ENCODE measurements around the gene RIPPLY3.
A peak's percentile ranks its signal among the peaks of the same experiment; 100 is the strongest.
"Not testable (repeated sequence)": the region's sequence is repeated elsewhere in the genome, so short reads cannot be mapped to it uniquely, and the experiment has no call there.

Gene RIPPLY3

GRCh38 chr21:36990508-36991205, 15.8 kb upstream of the RIPPLY3 start:
- H3K4me3 ChIP-seq (replicated peaks; ENCODE audit: low read depth, low read length) = peak overlapping the region; percentile 46
- no peak for DNase-seq (ENCODE audit: extremely low read depth, low read depth)
- TF ChIP-seq, protein P1, sequence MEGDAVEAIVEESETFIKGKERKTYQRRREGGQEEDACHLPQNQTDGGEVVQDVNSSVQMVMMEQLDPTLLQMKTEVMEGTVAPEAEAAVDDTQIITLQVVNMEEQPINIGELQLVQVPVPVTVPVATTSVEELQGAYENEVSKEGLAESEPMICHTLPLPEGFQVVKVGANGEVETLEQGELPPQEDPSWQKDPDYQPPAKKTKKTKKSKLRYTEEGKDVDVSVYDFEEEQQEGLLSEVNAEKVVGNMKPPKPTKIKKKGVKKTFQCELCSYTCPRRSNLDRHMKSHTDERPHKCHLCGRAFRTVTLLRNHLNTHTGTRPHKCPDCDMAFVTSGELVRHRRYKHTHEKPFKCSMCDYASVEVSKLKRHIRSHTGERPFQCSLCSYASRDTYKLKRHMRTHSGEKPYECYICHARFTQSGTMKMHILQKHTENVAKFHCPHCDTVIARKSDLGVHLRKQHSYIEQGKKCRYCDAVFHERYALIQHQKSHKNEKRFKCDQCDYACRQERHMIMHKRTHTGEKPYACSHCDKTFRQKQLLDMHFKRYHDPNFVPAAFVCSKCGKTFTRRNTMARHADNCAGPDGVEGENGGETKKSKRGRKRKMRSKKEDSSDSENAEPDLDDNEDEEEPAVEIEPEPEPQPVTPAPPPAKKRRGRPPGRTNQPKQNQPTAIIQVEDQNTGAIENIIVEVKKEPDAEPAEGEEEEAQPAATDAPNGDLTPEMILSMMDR (IDR thresholded peaks at IDR 0.05; ENCODE audit: low read depth, low read length, missing control alignments) = no peak

DNA sequence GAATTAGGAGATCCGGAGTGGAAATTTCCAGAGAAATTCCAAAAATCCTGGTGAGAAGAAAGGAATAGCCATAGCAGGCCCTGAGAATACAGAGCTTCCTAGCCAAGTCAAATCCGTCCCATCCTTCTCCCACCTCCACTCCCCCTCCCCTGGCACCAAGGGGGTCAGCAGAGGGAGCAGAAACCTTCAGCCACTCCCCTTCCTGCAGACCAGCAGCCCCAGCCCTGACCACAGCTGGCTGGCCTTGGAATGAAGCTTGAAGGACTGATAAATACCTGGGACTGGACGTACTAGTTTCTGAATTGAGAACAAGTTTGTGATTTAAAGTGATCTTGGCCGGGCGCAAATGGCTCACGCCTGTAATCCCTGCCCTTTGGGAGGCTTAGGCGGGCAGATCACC, 13.8 kb upstream of the RIPPLY3 start:
- TF ChIP-seq, protein P1 (IDR thresholded peaks at IDR 0.05; ENCODE audit: low read depth, low read length, missing control alignments) = no peak
- no peak overlapping the region for H3K4me3 ChIP-seq (replicated peaks; ENCODE audit: low read depth, low read length)
- DNase-seq (ENCODE audit: extremely low read depth, low read depth) = no peak

GRCh38 chr21:36994501-36995158, 11.9 kb upstream of the RIPPLY3 start:
- DNase-seq (ENCODE audit: extremely low read depth, low read depth) = no peak
- no peak overlapping the region for H3K4me3 ChIP-seq (replicated peaks; ENCODE audit: low read depth, low read length)
- TF ChIP-seq, protein P1 (IDR thresholded peaks at IDR 0.05; ENCODE audit: low read depth, low read length, missing control alignments) = no peak

DNA sequence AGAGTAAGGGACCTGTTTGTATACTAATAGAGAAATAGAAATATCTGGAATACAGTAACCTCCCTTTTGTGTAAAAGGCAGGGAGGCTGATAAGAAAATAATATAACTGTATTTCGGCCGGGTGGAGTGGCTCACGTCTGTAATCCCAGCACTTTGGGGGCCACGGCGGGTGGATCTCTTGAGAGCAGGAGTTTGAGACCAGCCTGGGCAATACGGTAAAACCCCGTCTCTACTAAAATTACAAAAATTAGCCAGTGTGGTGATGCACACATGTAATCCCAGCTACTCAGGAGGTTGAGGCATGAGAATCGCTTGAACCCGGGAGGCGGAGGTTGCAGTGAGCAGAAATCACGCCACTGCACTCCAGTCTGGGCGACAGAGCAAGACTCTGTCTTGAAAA, 11.2 kb upstream of the RIPPLY3 start:
- H3K4me3 ChIP-seq (replicated peaks; ENCODE audit: low read depth, low read length); DNase-seq (ENCODE audit: extremely low read depth, low read depth): not testable (repeated sequence)

DNA sequence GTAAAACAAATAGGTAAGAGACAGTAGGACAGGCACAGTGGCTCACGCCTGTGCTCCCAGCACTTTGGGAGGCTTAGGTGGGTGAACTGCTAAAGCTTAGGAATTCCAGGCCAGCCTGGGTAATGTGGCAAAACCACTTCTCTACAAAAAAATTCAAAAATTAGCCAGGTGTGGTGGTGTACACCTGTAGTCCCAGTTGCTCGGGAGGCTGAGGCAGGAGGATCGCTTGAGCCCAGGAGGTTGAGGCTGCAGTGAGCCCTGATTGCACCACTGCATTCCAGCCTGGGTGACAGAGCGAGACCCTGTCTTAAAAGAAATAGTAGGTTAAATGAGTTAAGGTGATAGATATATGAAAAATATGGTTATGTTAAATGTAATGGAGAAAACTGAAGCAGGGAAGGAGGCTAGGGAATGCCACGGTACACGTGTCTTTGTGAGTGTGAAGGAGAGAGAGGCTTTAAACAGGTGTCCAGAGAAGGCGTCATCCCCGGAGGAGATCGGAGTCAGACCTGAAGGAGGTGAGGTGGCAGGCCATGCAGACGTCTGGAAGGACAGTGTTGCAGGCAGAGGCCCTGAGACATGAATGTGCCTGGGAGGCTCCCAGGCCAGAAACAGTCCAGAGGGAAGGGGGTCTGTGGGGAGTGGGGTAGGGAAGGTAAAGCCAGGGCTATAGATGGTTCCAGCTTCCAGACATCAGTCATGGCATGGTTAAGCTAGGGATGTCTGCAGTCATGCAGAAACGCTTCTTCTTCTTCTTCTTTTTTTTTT, 7.2 kb upstream of the RIPPLY3 start:
- TF ChIP-seq, protein P1 (IDR thresholded peaks at IDR 0.05; ENCODE audit: low read depth, low read length, missing control alignments) = no peak
- no peak overlapping the region for H3K4me3 ChIP-seq (replicated peaks; ENCODE audit: low read depth, low read length)
- no peak for DNase-seq (ENCODE audit: extremely low read depth, low read depth)

DNA sequence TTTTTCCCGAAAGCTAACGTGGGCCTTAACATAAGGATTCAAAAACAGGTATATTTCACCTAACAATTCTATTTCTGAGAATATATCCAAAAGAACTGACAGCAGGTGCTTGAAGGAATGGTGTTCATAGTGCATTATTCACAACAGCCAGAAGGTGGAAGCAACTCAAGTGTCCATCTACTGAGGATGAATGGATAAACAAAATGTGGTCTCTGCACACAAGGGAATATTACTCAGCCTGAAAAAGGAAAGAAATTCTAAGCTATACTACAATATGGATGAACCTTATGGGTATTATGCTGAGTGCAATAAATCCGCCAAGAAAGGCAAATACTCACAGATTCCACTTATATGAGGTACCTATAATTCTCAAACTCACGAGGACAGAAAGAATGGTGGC, 6.1 kb upstream of the RIPPLY3 start:
- TF ChIP-seq, protein P1 (IDR thresholded peaks at IDR 0.05; ENCODE audit: low read depth, low read length, missing control alignments) = no peak
- DNase-seq (ENCODE audit: extremely low read depth, low read depth) = no peak
- H3K4me3 ChIP-seq (replicated peaks; ENCODE audit: low read depth, low read length) = no peak overlapping the region

- TF ChIP-seq, protein P1 (IDR thresholded peaks at IDR 0.05; ENCODE audit: low read depth, low read length, missing control alignments) = no peak
- peak; percentile 19 for DNase-seq (ENCODE audit: extremely low read depth, low read depth)
- H3K4me3 ChIP-seq (replicated peaks; ENCODE audit: low read depth, low read length) = no peak overlapping the region
Observed at GRCh38 chr21:37001441-37001840, 5.1 kb upstream of the RIPPLY3 start.

GRCh38 chr21:37002851-37003250, 3.7 kb upstream of the RIPPLY3 start:
- not testable (repeated sequence) for DNase-seq (ENCODE audit: extremely low read depth, low read depth); H3K4me3 ChIP-seq (replicated peaks; ENCODE audit: low read depth, low read length)

DNA sequence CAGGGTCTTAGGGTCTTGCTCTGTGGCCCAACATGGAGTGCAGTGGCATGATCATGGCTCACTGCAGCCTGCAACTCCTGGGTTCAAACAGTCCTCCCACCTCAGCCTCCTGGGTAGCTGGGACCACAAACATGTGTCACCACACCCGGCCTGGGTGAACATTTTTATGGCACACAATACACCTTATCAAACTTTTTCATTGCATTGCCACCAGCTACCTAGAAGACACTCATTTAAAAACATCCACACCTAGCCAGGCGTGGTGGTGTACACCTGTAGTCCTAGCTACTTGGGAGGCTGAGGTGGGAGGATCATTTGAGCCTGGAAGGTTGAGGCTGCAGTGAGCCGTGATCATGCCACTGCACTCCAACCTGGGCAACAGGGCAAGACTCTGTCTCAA, 2.6 kb upstream of the RIPPLY3 start:
- DNase-seq (ENCODE audit: extremely low read depth, low read depth); H3K4me3 ChIP-seq (replicated peaks; ENCODE audit: low read depth, low read length): not testable (repeated sequence)
